HuH-7 (cell line): Measurements from ENCODE around the gene DPF3.

Source experiments
- DNase-seq: peaks from one replicate; pipeline ENCODE4 v3.0.0; 2011; ENCODE audit warnings: low spot score

The DPF3 gene

GRCh38 chr14:72644758-72645489 is 249.0 kb downstream of the DPF3 start:
- DNase-seq, result no peak

DNA sequence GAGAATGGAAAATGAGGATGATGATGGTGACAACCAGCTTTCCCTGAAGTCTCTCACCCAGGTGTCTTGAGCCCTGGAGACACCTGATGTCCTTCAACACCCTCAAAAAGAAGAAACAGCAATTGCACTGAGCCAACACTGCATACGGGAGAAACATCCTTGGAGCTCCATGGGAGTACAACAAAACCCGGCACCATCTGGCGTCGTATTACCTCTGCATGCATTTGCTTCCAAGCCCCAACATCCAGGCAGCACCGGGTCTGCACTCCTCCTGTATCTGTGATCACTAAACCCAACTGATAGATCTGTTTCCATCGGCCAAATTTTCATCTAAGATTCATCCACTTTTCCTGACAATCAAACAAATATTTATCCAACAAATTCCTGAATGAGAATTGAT is 249.9 kb downstream of the DPF3 start:
- no peak for DNase-seq

DNA sequence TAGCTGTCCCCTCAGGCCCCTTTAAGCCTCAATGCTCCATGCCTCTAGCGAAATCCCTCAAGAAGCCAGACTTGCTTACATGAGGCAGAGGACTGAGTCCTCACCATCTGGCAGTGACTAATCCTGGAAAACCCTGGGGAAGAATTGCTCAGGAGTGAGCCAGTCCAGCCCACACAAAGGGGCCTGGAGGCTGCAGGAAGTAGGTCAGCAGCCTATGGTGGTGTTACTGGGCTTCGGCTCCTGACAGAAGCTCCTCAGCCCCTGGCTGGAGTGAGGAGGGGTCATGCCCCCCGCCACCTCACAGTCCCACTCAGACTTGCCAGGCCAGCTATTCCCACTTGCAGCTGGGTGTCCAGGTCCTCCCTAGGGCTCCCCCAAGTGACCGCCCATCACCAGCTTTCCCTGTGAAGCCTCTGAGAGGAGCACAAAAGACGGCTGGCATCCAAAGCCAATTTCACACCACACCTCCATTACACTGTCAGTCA is 250.5 kb downstream of the DPF3 start:
- DNase-seq, result no peak

DNA sequence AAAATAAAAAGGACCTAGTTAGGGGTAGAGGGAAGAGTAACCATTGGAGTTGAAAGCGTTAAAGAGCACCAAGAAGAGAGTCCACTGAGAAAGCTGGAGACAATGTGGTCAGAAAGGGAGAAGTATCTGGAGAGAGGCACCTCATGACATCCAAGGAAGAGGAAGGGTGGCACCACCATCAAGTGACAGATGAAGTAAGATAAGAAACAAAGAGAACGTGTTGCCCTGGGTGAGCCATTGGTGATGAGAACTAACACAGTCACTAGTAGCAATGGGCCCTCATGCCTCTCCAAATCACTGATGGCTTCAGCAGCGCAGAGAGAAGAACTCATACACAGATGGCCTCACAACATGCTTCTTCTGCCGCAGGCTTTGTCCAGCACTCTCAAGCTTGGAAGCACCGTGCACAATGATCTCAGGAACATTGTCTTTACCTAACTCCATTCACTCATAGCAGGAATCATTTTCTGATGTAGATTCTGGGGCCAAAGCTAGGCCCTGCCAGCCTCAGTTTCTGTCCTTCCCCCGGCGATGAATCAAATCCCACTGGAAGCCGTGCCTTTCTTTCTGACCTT is 252.9 kb downstream of the DPF3 start:
- DNase-seq, result no peak

DNA sequence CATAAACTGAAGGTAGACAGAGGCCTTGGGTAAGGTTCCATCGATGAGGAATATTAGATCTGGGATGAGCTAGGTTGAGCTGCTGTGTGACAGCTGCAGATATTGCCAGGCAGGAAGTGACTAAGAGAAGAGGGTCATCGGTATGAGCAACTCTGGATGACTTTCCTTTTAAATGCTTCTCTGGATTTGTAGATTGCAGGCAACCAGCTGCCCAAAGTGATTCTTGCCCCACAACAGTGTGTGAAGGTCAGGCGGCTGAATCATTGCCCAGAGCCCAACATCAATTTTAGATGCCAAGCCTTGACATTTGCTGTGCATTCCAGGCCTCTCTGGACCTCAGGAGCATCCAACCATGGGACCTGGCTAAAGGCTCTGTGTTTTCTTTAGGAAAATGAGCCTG is 255.9 kb downstream of the DPF3 start:
- DNase-seq, result no peak

DNA sequence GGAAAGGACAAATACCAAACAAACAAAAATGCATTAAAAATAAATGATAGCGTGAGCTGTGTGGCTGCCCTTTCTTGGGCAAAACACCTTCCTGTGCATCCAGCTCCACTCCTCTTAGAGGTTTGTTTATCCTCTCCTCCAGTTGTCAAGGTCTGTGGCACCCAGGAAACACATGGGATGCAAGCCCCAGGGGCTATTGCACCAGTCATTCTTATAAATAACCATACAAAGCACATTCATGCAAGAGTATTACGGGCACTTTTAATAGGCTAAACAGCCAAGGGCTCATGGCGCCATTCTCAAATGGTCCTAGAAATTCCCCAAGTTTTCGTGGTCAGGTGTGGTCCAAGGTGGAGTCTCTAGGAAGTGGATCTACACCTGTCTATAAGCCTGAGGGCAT is 257.0 kb downstream of the DPF3 start:
- no peak for DNase-seq

GRCh38 chr14:72636094-72636493 is 257.8 kb downstream of the DPF3 start:
- no peak for DNase-seq

- DNase-seq, result no peak
These were observed 258.9 kb downstream of the DPF3 start for GRCh38 chr14:72634691-72635616.

DNA sequence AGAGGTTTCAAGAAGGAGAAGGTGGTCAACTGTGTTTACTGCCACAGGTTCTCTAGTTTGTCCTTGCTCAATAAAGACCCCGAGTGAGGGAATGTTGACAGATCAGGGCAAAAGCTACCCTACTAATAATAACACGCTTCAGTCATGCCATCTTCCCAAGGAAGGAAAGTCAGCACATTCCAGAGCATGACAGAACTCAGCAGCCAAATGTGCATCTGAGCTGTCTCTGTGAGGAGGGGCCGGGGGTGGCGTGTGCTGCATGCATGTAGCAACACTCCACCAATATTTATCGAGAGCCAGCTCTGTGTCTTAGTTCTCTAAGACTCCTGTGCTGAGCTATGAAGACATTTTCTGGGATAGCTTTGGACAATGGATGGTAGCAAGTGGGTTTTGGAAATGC is 260.4 kb downstream of the DPF3 start:
- DNase-seq, result no peak

GRCh38 chr14:72632727-72633126 is 261.2 kb downstream of the DPF3 start:
- no peak for DNase-seq

- no peak for DNase-seq
These were observed 262.5 kb downstream of the DPF3 start for GRCh38 chr14:72631401-72631800.

- no peak for DNase-seq
These were observed 263.5 kb downstream of the DPF3 start for GRCh38 chr14:72630374-72630773.

GRCh38 chr14:72629534-72629933 is 264.4 kb downstream of the DPF3 start:
- no peak for DNase-seq

DNA sequence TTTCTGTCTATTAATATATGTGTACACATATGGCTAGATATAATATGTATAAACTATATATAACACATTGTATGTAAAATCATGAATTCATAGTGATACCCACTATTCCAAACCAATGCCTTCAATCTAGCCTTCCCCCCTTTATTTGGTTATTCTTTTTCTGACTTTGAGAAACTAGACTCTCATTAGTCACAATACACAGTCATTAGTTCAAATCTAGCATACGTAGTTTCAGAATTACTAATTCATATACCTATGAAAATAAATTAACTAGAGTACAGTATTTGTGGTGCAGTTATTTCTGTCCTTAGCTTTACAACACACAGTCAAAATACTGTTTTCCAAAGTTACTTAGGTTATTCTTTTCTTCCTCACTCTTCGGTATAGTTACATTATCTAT is 268.2 kb downstream of the DPF3 start:
- DNase-seq, result no peak

DNA sequence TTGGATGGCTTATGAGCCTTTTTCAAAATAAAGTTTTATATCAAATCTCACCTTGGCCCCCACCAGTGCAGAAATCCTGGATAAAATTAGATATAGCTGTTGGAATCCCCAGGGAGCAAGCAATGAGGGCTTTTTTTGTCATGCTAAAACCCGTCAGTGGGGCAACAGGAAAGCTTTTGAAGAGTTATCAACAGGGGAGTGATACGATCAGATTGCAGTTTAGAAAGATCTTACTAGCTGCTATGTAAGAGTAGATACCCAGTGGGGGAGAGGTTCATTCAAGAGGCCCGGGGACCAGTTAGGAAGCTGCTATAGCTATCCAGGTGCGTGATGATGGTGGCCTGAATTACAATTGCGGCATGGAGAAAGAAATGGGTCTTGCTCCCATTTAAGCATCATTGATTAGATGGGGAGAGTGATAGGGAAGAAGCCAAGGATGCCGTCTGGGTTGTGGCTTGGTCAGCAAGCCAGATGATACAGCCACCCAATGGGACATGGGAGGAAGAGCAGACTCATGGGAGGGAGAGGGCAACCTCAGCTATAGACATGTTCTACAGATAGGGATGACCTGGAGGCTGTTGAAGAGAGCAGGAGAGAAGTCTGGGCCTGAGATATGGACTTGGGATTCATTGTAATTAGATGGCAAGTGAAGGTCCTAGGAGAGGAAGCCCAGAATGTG is 272.4 kb downstream of the DPF3 start:
- DNase-seq, result no peak

- DNase-seq, result no peak
These were observed 274.0 kb downstream of the DPF3 start for GRCh38 chr14:72619881-72620280.

DNA sequence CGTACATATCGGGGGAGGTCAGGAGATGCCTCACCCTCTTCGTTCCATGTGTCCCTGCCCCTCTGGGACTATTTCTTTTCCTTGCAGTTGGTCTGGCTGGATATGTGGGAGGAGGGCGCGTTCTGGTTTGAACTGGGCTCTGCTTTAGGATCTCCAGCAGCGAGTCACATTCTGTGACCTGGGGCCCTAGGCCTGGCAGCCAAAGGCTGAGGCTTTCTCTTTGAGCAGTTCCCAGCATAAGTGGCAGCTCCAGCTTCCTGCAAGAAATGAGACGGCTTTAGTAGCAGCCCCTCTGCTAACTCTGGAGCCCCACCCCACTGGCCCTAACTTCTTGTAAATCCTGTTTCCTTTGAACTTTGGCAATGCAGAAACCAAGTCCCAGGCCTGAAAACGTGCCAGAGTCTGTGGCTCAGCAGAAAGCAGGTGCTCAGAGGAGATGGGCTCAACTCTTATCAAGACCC is 274.8 kb downstream of the DPF3 start:
- no peak for DNase-seq

GRCh38 chr14:72618424-72618823 is 275.5 kb downstream of the DPF3 start:
- DNase-seq, result no peak

DNA sequence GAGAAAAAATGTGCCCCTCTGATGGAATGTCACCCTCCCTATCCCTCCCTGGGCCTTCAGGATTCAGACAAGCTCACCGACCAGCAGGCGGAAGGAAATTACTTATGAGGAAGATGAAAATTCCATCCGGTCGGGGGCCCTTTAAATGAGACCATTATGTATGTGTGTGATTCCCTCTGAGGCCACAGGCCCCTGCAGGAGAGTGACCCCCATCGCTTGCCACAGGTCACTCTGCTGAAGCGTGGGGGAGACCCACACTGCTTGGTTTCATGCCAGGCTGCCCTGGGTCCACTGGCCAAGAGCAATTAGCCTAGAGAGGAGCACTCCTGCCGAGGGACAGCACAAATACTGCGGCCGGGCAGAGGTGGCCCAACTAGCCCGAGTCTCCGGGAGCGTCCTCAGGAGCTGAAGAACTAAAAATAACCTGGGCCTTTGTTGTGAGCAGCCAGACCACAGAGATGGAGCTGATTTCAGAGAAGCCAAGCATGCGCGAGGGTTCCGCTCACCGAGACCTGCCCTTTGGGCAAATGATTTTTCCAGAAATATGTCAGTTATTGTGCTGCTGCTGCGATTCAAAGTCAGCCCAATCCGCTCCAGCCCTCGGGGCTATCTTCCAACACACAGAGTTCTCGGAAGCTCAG is 276.4 kb downstream of the DPF3 start:
- DNase-seq, result no peak

DNA sequence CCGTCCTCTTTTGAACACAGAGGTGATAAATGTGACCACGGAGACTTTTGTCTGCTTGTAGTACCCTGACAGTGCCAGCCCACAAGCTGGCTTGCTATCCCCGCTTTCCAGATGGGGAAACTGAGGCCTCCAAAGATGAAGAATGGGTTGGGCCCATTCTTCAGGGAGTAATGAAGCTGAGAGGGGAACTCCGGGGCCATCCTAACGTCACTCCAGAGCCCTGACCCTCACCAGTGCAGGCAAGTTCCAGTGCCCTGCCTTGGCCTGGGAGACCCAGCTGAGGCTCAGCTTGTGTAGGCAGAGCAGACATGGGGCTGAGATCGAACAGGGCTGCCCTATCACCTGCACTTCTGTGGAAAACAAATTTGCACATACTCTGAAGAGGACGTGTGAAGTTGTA is 277.1 kb downstream of the DPF3 start:
- DNase-seq, result no peak

DNA sequence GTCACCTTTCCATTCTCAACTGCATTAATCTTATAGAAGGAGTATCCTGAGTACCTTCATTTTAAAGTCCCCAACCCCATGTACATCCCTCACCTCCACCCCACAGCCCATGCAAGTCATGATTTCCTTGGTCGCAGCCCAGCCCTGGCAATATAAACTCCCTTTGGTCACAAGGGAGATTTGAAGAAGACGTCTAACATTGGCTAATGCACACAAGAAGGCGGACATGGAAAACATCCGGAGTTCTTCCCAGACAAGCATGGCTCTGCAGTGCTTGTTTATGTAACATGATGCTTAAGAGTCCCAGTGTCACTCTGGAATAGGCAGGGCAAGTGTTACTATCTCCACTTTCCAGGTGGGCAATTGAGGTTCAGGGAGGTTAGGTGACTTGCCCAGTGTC is 277.6 kb downstream of the DPF3 start:
- DNase-seq, result no peak
